Measurements from ENCODE around the gene PUS1.

PUS1 gene

GRCh38 chr12:131916306-131917138 lies 12.6 kb upstream of the PUS1 start:
- no peak overlapping the region for H2AFZ ChIP-seq
- H3K4me3 ChIP-seq (ENCODE audit: low read depth, low read length) = no peak overlapping the region
- H3K27me3 ChIP-seq (ENCODE audit: control insufficient read depth, insufficient read depth, low read length) = no peaks in the 10 kb centered on the region
- TF ChIP-seq, protein P1, sequence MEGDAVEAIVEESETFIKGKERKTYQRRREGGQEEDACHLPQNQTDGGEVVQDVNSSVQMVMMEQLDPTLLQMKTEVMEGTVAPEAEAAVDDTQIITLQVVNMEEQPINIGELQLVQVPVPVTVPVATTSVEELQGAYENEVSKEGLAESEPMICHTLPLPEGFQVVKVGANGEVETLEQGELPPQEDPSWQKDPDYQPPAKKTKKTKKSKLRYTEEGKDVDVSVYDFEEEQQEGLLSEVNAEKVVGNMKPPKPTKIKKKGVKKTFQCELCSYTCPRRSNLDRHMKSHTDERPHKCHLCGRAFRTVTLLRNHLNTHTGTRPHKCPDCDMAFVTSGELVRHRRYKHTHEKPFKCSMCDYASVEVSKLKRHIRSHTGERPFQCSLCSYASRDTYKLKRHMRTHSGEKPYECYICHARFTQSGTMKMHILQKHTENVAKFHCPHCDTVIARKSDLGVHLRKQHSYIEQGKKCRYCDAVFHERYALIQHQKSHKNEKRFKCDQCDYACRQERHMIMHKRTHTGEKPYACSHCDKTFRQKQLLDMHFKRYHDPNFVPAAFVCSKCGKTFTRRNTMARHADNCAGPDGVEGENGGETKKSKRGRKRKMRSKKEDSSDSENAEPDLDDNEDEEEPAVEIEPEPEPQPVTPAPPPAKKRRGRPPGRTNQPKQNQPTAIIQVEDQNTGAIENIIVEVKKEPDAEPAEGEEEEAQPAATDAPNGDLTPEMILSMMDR (IDR thresholded peaks at IDR 0.05) = no peak
- H3K27ac ChIP-seq = no peak overlapping the region
- peaks cover 1% of the 10 kb centered on the region for H3K79me2 ChIP-seq
- H3K9me3 ChIP-seq (ENCODE audit: control insufficient read depth, low read length) = no peaks in the 10 kb centered on the region
- H3K36me3 ChIP-seq (ENCODE audit: control insufficient read depth, insufficient read depth, low read length) = no peaks in the 10 kb centered on the region
- no peak overlapping the region for H3K9ac ChIP-seq
- peaks cover 12% of the 10 kb centered on the region for H3K4me1 ChIP-seq
- H3K4me2 ChIP-seq (ENCODE audit: low read length) = no peak overlapping the region

DNA sequence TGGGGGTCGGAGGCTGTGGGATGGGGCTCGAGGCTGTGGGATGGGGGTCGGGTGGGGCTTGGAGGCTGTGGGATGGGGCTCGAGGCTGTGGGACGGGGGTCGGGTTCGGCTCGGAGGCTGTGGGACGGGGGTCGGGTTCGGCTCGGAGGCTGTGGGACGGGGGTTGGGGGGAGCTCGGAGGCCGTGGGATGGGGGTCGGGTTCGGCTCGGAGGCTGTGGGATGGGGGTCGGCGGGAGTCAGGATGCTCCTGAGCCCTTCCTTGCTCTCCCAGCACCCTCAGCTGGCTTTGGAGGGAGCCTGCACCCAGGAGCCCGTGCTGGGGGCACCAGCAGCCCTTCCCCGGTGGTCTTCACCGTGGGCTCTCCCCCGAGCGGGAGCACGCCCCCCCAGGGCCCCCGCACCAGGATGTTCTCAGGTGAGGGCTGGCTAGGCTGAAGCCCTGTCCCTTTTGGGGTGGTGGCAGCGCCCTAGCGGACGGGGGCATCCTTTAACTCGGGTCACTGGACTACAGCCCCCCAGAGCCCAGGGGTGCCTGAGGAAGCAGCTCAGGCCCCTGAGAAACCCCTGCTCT lies 11.9 kb upstream of the PUS1 start:
- Histone ChIP-seq H3K79me2 (no peaks in the 10 kb centered on the region), H2AFZ (no peak overlapping the region), H3K9me3 (ENCODE audit: control insufficient read depth, low read length) (no peaks in the 10 kb centered on the region), H3K9ac (no peak overlapping the region), H3K4me2 (ENCODE audit: low read length) (no peak overlapping the region), H3K36me3 (ENCODE audit: control insufficient read depth, insufficient read depth, low read length) (no peaks in the 10 kb centered on the region), H3K4me1 (peaks cover 6% of the 10 kb centered on the region), H3K4me3 (ENCODE audit: low read depth, low read length) (no peak overlapping the region), H3K27me3 (ENCODE audit: control insufficient read depth, insufficient read depth, low read length) (no peaks in the 10 kb centered on the region), H3K27ac (no peak overlapping the region)
- TF ChIP-seq, protein P1 (IDR thresholded peaks at IDR 0.05) = no peak

DNA sequence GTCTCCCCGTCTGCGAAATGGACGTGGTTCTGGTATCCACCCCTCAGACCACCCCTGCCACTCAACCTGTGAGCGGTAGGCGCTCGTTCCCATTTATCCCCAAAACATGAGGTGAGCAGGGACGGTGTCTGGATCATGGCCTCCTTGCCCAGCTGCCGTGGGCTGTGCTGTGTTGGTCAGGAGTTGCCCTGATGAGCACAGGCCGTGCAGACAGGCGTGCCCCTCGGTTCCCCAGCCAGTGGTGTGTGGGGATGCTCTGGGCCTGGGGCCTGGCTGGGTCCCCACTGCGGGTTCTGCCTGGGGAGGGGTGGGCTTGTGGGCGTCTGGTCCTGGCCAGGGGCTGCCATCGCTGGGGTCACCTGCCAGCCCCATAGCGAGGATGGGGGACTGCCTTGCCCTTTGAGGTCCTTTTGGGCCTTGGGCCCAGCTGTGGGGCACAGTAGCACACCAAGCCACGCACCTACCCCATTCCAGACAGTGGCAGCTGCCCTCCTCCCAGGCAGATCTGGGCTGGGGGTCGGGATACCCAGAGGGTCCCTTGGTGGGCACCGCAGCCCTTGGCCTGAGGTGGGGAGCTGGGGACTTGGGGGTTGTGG lies 11.3 kb upstream of the PUS1 start:
- H3K9ac ChIP-seq = no peak overlapping the region
- H3K9me3 ChIP-seq (ENCODE audit: control insufficient read depth, low read length) = no peaks in the 10 kb centered on the region
- no peaks in the 10 kb centered on the region for H3K27me3 ChIP-seq (ENCODE audit: control insufficient read depth, insufficient read depth, low read length)
- H3K4me1 ChIP-seq = peaks cover under 1% of the 10 kb centered on the region
- no peak overlapping the region for H3K4me3 ChIP-seq (ENCODE audit: low read depth, low read length)
- H3K79me2 ChIP-seq = no peaks in the 10 kb centered on the region
- no peak overlapping the region for H3K4me2 ChIP-seq (ENCODE audit: low read length)
- no peaks in the 10 kb centered on the region for H3K36me3 ChIP-seq (ENCODE audit: control insufficient read depth, insufficient read depth, low read length)
- TF ChIP-seq, protein P1 (IDR thresholded peaks at IDR 0.05) = no peak
- no peak overlapping the region for H3K27ac ChIP-seq
- H2AFZ ChIP-seq = no peak overlapping the region

DNA sequence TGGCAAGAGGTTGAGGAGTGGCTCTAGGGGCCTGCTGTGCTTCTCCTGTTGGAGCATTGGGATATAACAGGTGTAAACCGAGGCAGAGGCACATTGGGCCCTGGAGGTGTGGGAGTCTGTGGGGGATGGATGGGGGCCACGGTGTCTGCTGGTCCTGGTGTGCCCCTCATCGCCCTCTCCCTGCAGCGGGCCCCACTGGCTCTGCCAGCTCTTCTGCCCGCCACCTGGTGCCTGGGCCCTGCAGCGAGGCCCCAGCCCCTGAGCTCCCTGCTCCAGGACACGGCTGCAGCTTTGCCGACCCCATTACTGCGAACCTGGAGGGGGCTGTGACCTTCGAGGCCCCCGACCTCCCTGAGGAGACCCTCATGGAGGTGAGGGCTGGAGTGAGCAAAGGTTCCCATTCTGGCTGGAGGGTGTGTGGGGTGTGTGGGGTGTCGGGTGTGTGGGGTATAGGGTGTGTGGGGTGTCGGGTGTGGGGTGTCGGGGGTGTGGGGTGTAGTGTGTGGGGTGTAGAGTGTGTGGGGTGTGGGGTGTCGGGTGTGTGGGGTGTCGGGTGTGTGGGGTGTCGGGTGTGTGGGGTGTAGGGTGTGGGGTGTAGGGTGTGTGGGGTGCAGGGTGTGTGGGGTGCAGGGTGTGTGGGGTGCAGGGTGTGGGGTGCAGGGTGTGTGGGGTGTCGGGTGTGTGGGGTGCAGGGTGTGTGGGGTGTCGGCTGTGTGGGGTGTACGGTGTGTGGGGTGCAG lies 10.6 kb upstream of the PUS1 start:
- Histone ChIP-seq H3K9ac (no peak overlapping the region), H3K9me3 (ENCODE audit: control insufficient read depth, low read length) (no peaks in the 10 kb centered on the region), H2AFZ (no peak overlapping the region), H3K4me3 (ENCODE audit: low read depth, low read length) (no peak overlapping the region), H3K4me1 (no peaks in the 10 kb centered on the region), H3K4me2 (ENCODE audit: low read length) (no peak overlapping the region), H3K27me3 (ENCODE audit: control insufficient read depth, insufficient read depth, low read length) (no peaks in the 10 kb centered on the region), H3K27ac (no peak overlapping the region), H3K36me3 (ENCODE audit: control insufficient read depth, insufficient read depth, low read length) (no peaks in the 10 kb centered on the region), H3K79me2 (no peaks in the 10 kb centered on the region)
- TF ChIP-seq, protein P1 (IDR thresholded peaks at IDR 0.05) = no peak
